ENCODE data around the gene CARD8.
"Not testable (repeated sequence)": the region's sequence is repeated elsewhere in the genome, so short reads cannot be mapped to it uniquely, and the experiment has no call there.

CARD8 gene

GRCh38 chr19:48255376-48256303 lies at the start of gene CARD8:
Gene CARD8, minus strand, starts transcription at chr19:48255912. Its CDS starts 14,892 bp downstream, at chr19:48241020.
- peak; percentile 97 for DNase-seq

- no peak for DNase-seq
These were observed 48.2 kb upstream of the CARD8 start for GRCh38 chr19:48303866-48304265.

- no peak for DNase-seq
These were observed 47.7 kb upstream of the CARD8 start for GRCh38 chr19:48303367-48303766.

- DNase-seq = no peak
These were observed 46.9 kb upstream of the CARD8 start for GRCh38 chr19:48302600-48302959.

GRCh38 chr19:48301886-48302599 lies 46.3 kb upstream of the CARD8 start:
- DNase-seq = no peak

- no peak for DNase-seq
These were observed 42.3 kb upstream of the CARD8 start for GRCh38 chr19:48297975-48298374.

GRCh38 chr19:48296963-48297734 lies 41.4 kb upstream of the CARD8 start:
- DNase-seq = no peak

- DNase-seq = no peak
These were observed 39.7 kb upstream of the CARD8 start for GRCh38 chr19:48295458-48295857.

GRCh38 chr19:48292798-48293197 lies 37.1 kb upstream of the CARD8 start:
- no peak for DNase-seq

GRCh38 chr19:48291489-48291815 lies 35.7 kb upstream of the CARD8 start:
- not testable (repeated sequence) for DNase-seq

- DNase-seq = peak; percentile 41 to 53
These were observed 35.2 kb upstream of the CARD8 start for GRCh38 chr19:48290771-48291488.

GRCh38 chr19:48290401-48290770 lies 34.7 kb upstream of the CARD8 start:
- no peak for DNase-seq

GRCh38 chr19:48287748-48288147 lies 32.0 kb upstream of the CARD8 start:
- DNase-seq = no peak

- no peak for DNase-seq
These were observed 29.2 kb upstream of the CARD8 start for GRCh38 chr19:48284896-48285295.

- DNase-seq = no peak
These were observed 28.2 kb upstream of the CARD8 start for GRCh38 chr19:48283908-48284307.

- no peak for DNase-seq
These were observed 24.0 kb upstream of the CARD8 start for GRCh38 chr19:48279747-48280146.

GRCh38 chr19:48274938-48275337 lies 19.2 kb upstream of the CARD8 start:
- DNase-seq = no peak

- no peak for DNase-seq
These were observed 18.5 kb upstream of the CARD8 start for GRCh38 chr19:48274173-48274572.

- DNase-seq = peak; percentile 37 to 43
These were observed 15.9 kb upstream of the CARD8 start for GRCh38 chr19:48271531-48272151.

GRCh38 chr19:48269617-48270026 lies 13.9 kb upstream of the CARD8 start:
- not testable (repeated sequence) for DNase-seq

- DNase-seq = peak in 1 of 2 experiments; percentile 9
These were observed 9.6 kb upstream of the CARD8 start for GRCh38 chr19:48265326-48265725.

GRCh38 chr19:48260359-48260714 lies 4.6 kb upstream of the CARD8 start:
- not testable (repeated sequence) for DNase-seq
